ENCODE measurements around the gene ENAH.

The ENAH gene

GRCh38 chr1:225655509-225656258 is 2.8 kb upstream of the ENAH start:
- Histone ChIP-seq H3K36me3 (ENCODE audit: control insufficient read depth in 1 of 2, insufficient read depth in 2 of 2, low read length in 2 of 2) (peaks cover 0 to 25% of the 10 kb centered on the region in 2 donors), H3K4me3 (ENCODE audit: low read depth in 1 of 2, low read length in 2 of 2) (no peak overlapping the region), H3K4me1 (ENCODE audit: control insufficient read depth in 1 of 2, insufficient read depth in 2 of 2, low read length in 2 of 2) (peaks cover 3 to 5% of the 10 kb centered on the region in 2 donors), H3K9me3 (ENCODE audit: control insufficient read depth in 1 of 2, low read length in 2 of 2) (no peaks in the 10 kb centered on the region), H3K27ac (ENCODE audit: low read length) (peak overlapping the region; percentile 92), H3K27me3 (ENCODE audit: low read depth, low read length) (no peaks in the 10 kb centered on the region)

- H3K4me1 ChIP-seq (ENCODE audit: control insufficient read depth in 1 of 2, insufficient read depth in 2 of 2, low read length in 2 of 2) = peaks cover 3 to 5% of the 10 kb centered on the region in 2 donors
- H3K4me3 ChIP-seq (ENCODE audit: low read depth in 1 of 2, low read length in 2 of 2) = no peak overlapping the region
- peaks cover 0 to 25% of the 10 kb centered on the region in 2 donors for H3K36me3 ChIP-seq (ENCODE audit: control insufficient read depth in 1 of 2, insufficient read depth in 2 of 2, low read length in 2 of 2)
- H3K27me3 ChIP-seq (ENCODE audit: low read depth, low read length) = no peaks in the 10 kb centered on the region
- H3K27ac ChIP-seq (ENCODE audit: low read length) = peak overlapping the region; percentile 92
- no peaks in the 10 kb centered on the region for H3K9me3 ChIP-seq (ENCODE audit: control insufficient read depth in 1 of 2, low read length in 2 of 2)
Measured at GRCh38 chr1:225654688-225655508, 2.0 kb upstream of the ENAH start.

- H3K4me1 ChIP-seq (ENCODE audit: control insufficient read depth in 1 of 2, insufficient read depth in 2 of 2, low read length in 2 of 2) = peaks cover 3 to 5% of the 10 kb centered on the region in 2 donors
- no peaks in the 10 kb centered on the region for H3K9me3 ChIP-seq (ENCODE audit: control insufficient read depth in 1 of 2, low read length in 2 of 2)
- H3K27me3 ChIP-seq (ENCODE audit: low read depth, low read length) = no peaks in the 10 kb centered on the region
- peaks cover 0 to 25% of the 10 kb centered on the region in 2 donors for H3K36me3 ChIP-seq (ENCODE audit: control insufficient read depth in 1 of 2, insufficient read depth in 2 of 2, low read length in 2 of 2)
- peak overlapping the region; percentile 71 for H3K27ac ChIP-seq (ENCODE audit: low read length)
- peak overlapping the region; percentile 67 for H3K4me3 ChIP-seq (ENCODE audit: low read depth in 1 of 2, low read length in 2 of 2)
Measured at GRCh38 chr1:225654277-225654597, 1.3 kb upstream of the ENAH start.

- Histone ChIP-seq H3K4me3 (ENCODE audit: low read depth in 1 of 2, low read length in 2 of 2) (peak overlapping the region; percentile 67), H3K4me1 (ENCODE audit: control insufficient read depth in 1 of 2, insufficient read depth in 2 of 2, low read length in 2 of 2) (peaks cover 3 to 5% of the 10 kb centered on the region in 2 donors), H3K9me3 (ENCODE audit: control insufficient read depth in 1 of 2, low read length in 2 of 2) (no peaks in the 10 kb centered on the region), H3K36me3 (ENCODE audit: control insufficient read depth in 1 of 2, insufficient read depth in 2 of 2, low read length in 2 of 2) (peaks cover 0 to 25% of the 10 kb centered on the region in 2 donors), H3K27ac (ENCODE audit: low read length) (peak overlapping the region; percentile 71), H3K27me3 (ENCODE audit: low read depth, low read length) (no peaks in the 10 kb centered on the region)
Measured at GRCh38 chr1:225653463-225654276, 747 bp upstream of the ENAH start.

GRCh38 chr1:225651872-225652728 is 823 bp downstream of the ENAH start:
- peak overlapping the region; percentile 95 for H3K27ac ChIP-seq (ENCODE audit: low read length)
- H3K9me3 ChIP-seq (ENCODE audit: control insufficient read depth in 1 of 2, low read length in 2 of 2) = no peaks in the 10 kb centered on the region
- peaks cover 0 to 25% of the 10 kb centered on the region in 2 donors for H3K36me3 ChIP-seq (ENCODE audit: control insufficient read depth in 1 of 2, insufficient read depth in 2 of 2, low read length in 2 of 2)
- peaks cover 3 to 5% of the 10 kb centered on the region in 2 donors for H3K4me1 ChIP-seq (ENCODE audit: control insufficient read depth in 1 of 2, insufficient read depth in 2 of 2, low read length in 2 of 2)
- no peaks in the 10 kb centered on the region for H3K27me3 ChIP-seq (ENCODE audit: low read depth, low read length)
- peak overlapping the region; percentile 90 to 91 for H3K4me3 ChIP-seq (ENCODE audit: low read depth in 1 of 2, low read length in 2 of 2)

GRCh38 chr1:225651376-225651871 is 1.5 kb downstream of the ENAH start:
- Histone ChIP-seq H3K9me3 (ENCODE audit: control insufficient read depth in 1 of 2, low read length in 2 of 2) (no peaks in the 10 kb centered on the region), H3K4me1 (ENCODE audit: control insufficient read depth in 1 of 2, insufficient read depth in 2 of 2, low read length in 2 of 2) (peaks cover 3 to 5% of the 10 kb centered on the region in 2 donors), H3K4me3 (ENCODE audit: low read depth in 1 of 2, low read length in 2 of 2) (peak overlapping the region; percentile 90 to 91), H3K27me3 (ENCODE audit: low read depth, low read length) (no peaks in the 10 kb centered on the region), H3K36me3 (ENCODE audit: control insufficient read depth in 1 of 2, insufficient read depth in 2 of 2, low read length in 2 of 2) (peaks cover 0 to 25% of the 10 kb centered on the region in 2 donors), H3K27ac (ENCODE audit: low read length) (peak overlapping the region; percentile 95)

GRCh38 chr1:225650179-225650578 is 2.7 kb downstream of the ENAH start:
- H3K9me3 ChIP-seq (ENCODE audit: control insufficient read depth in 1 of 2, low read length in 2 of 2) = no peaks in the 10 kb centered on the region
- H3K27ac ChIP-seq (ENCODE audit: low read length) = peak overlapping the region; percentile 82
- H3K27me3 ChIP-seq (ENCODE audit: low read depth, low read length) = no peaks in the 10 kb centered on the region
- peak overlapping the region; percentile 30 to 49 for H3K4me3 ChIP-seq (ENCODE audit: low read depth in 1 of 2, low read length in 2 of 2)
- H3K4me1 ChIP-seq (ENCODE audit: control insufficient read depth in 1 of 2, insufficient read depth in 2 of 2, low read length in 2 of 2) = peaks cover 3 to 4% of the 10 kb centered on the region in 2 donors
- H3K36me3 ChIP-seq (ENCODE audit: control insufficient read depth in 1 of 2, insufficient read depth in 2 of 2, low read length in 2 of 2) = peaks cover 0 to 25% of the 10 kb centered on the region in 2 donors

- H3K36me3 ChIP-seq (ENCODE audit: control insufficient read depth in 1 of 2, insufficient read depth in 2 of 2, low read length in 2 of 2) = no peaks in the 10 kb centered on the region
- no peaks in the 10 kb centered on the region for H3K9me3 ChIP-seq (ENCODE audit: control insufficient read depth in 1 of 2, low read length in 2 of 2)
- no peak overlapping the region for H3K4me3 ChIP-seq (ENCODE audit: low read depth in 1 of 2, low read length in 2 of 2)
- peaks cover 0 to 3% of the 10 kb centered on the region in 2 donors for H3K4me1 ChIP-seq (ENCODE audit: control insufficient read depth in 1 of 2, insufficient read depth in 2 of 2, low read length in 2 of 2)
- H3K27ac ChIP-seq (ENCODE audit: low read length) = no peak overlapping the region
- H3K27me3 ChIP-seq (ENCODE audit: low read depth, low read length) = no peaks in the 10 kb centered on the region
Measured at GRCh38 chr1:225645194-225645895, 7.6 kb downstream of the ENAH start.

GRCh38 chr1:225644666-225645065 is 8.3 kb downstream of the ENAH start:
- Histone ChIP-seq H3K4me3 (ENCODE audit: low read depth in 1 of 2, low read length in 2 of 2) (no peak overlapping the region), H3K27me3 (ENCODE audit: low read depth, low read length) (no peaks in the 10 kb centered on the region), H3K27ac (ENCODE audit: low read length) (no peak overlapping the region), H3K9me3 (ENCODE audit: control insufficient read depth in 1 of 2, low read length in 2 of 2) (no peaks in the 10 kb centered on the region), H3K4me1 (ENCODE audit: control insufficient read depth in 1 of 2, insufficient read depth in 2 of 2, low read length in 2 of 2) (peaks cover 0 to 3% of the 10 kb centered on the region in 2 donors), H3K36me3 (ENCODE audit: control insufficient read depth in 1 of 2, insufficient read depth in 2 of 2, low read length in 2 of 2) (no peaks in the 10 kb centered on the region)

GRCh38 chr1:225642177-225642576 is 10.7 kb downstream of the ENAH start:
- no peak overlapping the region for H3K4me3 ChIP-seq (ENCODE audit: low read depth in 1 of 2, low read length in 2 of 2)
- H3K27me3 ChIP-seq (ENCODE audit: low read depth, low read length) = no peaks in the 10 kb centered on the region
- no peaks in the 10 kb centered on the region for H3K9me3 ChIP-seq (ENCODE audit: control insufficient read depth in 1 of 2, low read length in 2 of 2)
- no peaks in the 10 kb centered on the region for H3K36me3 ChIP-seq (ENCODE audit: control insufficient read depth in 1 of 2, insufficient read depth in 2 of 2, low read length in 2 of 2)
- H3K27ac ChIP-seq (ENCODE audit: low read length) = no peak overlapping the region
- H3K4me1 ChIP-seq (ENCODE audit: control insufficient read depth in 1 of 2, insufficient read depth in 2 of 2, low read length in 2 of 2) = peaks cover 0 to 3% of the 10 kb centered on the region in 2 donors
